PC-3 (cell line): ENCODE measurements around the gene REPS2. TPM values are rescaled to one million over a fixed set of nuclear protein-coding genes. Genes with fewer than 3 reads are reported as not detected.

Source experiments
- ATAC-seq: fragments of 200-7000 bp; cut with Tn5 transposase; 2 replicates; pipeline ENCODE4 v1.9.1; 2020; ENCODE audit warnings: mild to moderate bottlenecking, moderate library complexity
- Bru-seq: library from RNA; stranded (reverse); fragments of 400-500 nt; gene quantifications from one replicate; lab custom pipeline; 2021; lab: Mats Ljungman, UMichigan
- BruChase-seq, 2 experiments: library from RNA; stranded (reverse); fragments of 400-500 nt; gene quantifications; one replicate each; lab custom pipeline; 2021; lab: Mats Ljungman, UMichigan
- BruUV-seq: library from RNA; stranded (reverse); fragments of 400-500 nt; replicated peaks from 2 replicates; lab custom pipeline; 2021; lab: Mats Ljungman, UMichigan
- CTCF ChIA-PET: fragments of 300-600 bp; sonication (Branson Sonifier 250); formaldehyde crosslinking; loops from one replicate; lab custom pipeline; 2022; ENCODE audit warnings: antibody characterized with exemption; lab: Charles Lee
- POLR2A ChIA-PET: fragments of 300-600 bp; sonication (Branson Sonifier 250); formaldehyde crosslinking; loops from one replicate; lab custom pipeline; 2022; ENCODE audit warnings: antibody characterized with exemption; ENCODE audit not compliant: unreplicated experiment; lab: Charles Lee
- DNase-seq: peaks from one replicate; pipeline ENCODE4 v3.0.0-alpha.2; 2015
- H2AFZ ChIP-seq: fragments of 300-600 bp; sonication (generic); 2 replicates; pipeline ENCODE4 v1.6.0; 2016; ENCODE audit warnings: antibody characterized with exemption, low read length
- H3F3A ChIP-seq: fragments of 300-600 bp; sonication (generic); one replicate; pipeline ENCODE4 v1.6.0; 2017; ENCODE audit warnings: antibody characterized with exemption, low read length, control low read depth, mild to moderate bottlenecking; ENCODE audit not compliant: unreplicated experiment
- H3K27ac ChIP-seq: fragments of 300-600 bp; sonication (generic); 2 replicates; pipeline ENCODE4 v1.5.1; 2016; ENCODE audit warnings: mild to moderate bottlenecking, low read length
- H3K27me3 ChIP-seq: fragments of 300-600 bp; sonication (generic); 2 replicates; pipeline ENCODE4 v1.6.1; 2016; ENCODE audit warnings: low read length, mixed read lengths
- H3K36me3 ChIP-seq: fragments of 300-600 bp; sonication (generic); 2 replicates; pipeline ENCODE4 v1.6.1; 2016; ENCODE audit warnings: low read depth, mixed run types, low read length, mixed read lengths
- H3K4me1 ChIP-seq: fragments of 300-600 bp; sonication (generic); 2 replicates; pipeline ENCODE4 v1.5.1; 2016; ENCODE audit warnings: low read length; ENCODE audit not compliant: insufficient read depth
- H3K4me2 ChIP-seq: fragments of 300-600 bp; sonication (generic); 2 replicates; pipeline ENCODE4 v1.6.0; 2016; ENCODE audit warnings: low read length
- H3K4me3 ChIP-seq: fragments of 300-600 bp; sonication (generic); 2 replicates; pipeline ENCODE4 v1.5.1; 2016; ENCODE audit warnings: mild to moderate bottlenecking, low read length, mixed read lengths
- H3K79me2 ChIP-seq: fragments of 300-600 bp; sonication (generic); 2 replicates; pipeline ENCODE4 v1.6.1; 2017; ENCODE audit warnings: low read length, mixed read lengths
- H3K9ac ChIP-seq: fragments of 300-600 bp; sonication (generic); 2 replicates; pipeline ENCODE4 v1.6.0; 2016; ENCODE audit warnings: mild to moderate bottlenecking, low read length
- H3K9me2 ChIP-seq: fragments of 300-600 bp; sonication (generic); replicated peaks from 2 replicates; pipeline ENCODE4 v1.6.1; 2016; ENCODE audit warnings: mixed run types, low read length, mixed read lengths
- H3K9me3 ChIP-seq: fragments of 300-600 bp; sonication (generic); 2 replicates; pipeline ENCODE4 v1.6.1; 2016; ENCODE audit warnings: low read length, mixed read lengths
- H4K20me1 ChIP-seq: fragments of 300-600 bp; sonication (generic); 2 replicates; pipeline ENCODE4 v1.6.1; 2016; ENCODE audit warnings: low read length, mixed read lengths
- EZH2 ChIP-seq: fragments of 300-600 bp; sonication (generic); IDR thresholded peaks from one replicate; pipeline ENCODE4 v1.6.1; 2017; ENCODE audit warnings: antibody characterized with exemption, mild to moderate bottlenecking, low read length; ENCODE audit not compliant: unreplicated experiment
- EZH2phosphoT487 ChIP-seq: fragments of 300-600 bp; sonication (generic); IDR thresholded peaks from 2 replicates; pipeline ENCODE4 v1.6.1; 2018; ENCODE audit warnings: mild to moderate bottlenecking, antibody characterized with exemption, low read length, borderline replicate concordance
- intact Hi-C: fragments of 100-400 bp; cut with micrococcal nuclease; formaldehyde crosslinking; loops from 2 replicates; pipeline ENCODE4 v1.9.0; 2023
- long read RNA-seq: library from polyadenylated mRNA; unstranded; transcript quantifications from one replicate; pipeline ENCODE4 v2.0.0, GENCODE V29; 2021; ENCODE audit not compliant: unreplicated experiment
- total RNA-seq: library from RNA; depleted of rRNA; stranded (reverse); fragments of >200 nt; gene quantifications from 2 replicates; pipeline ENCODE4 v1.2.3, GENCODE V29; 2014; rRNA removed
- TF ChIP-seq, protein P1 (sequence below): fragments of 300-600 bp; sonication (generic); conservative IDR thresholded peaks from 2 replicates; pipeline ENCODE4 v1.5.1; 2017; ENCODE audit warnings: antibody characterized with exemption, low read depth, mild to moderate bottlenecking, low read length

REPS2 gene
- total RNA-seq (2.6 and 6.3 TPM in 2 replicates), Bru-seq, nascent RNA (percentile 60 among the genes with signal in this experiment), BruChase-seq, experiment 1, labeled RNA remaining after a 6-hour chase (percentile 44 among the genes with signal in this experiment), BruChase-seq, experiment 2, labeled RNA remaining after a 2-hour chase (percentile 48 among the genes with signal in this experiment)
- long read RNA-seq, partial matches to known transcripts: 8 of 20 reads
- long read RNA-seq, other reads (novel, unspliced or antisense): 11 of 20 reads

DNA sequence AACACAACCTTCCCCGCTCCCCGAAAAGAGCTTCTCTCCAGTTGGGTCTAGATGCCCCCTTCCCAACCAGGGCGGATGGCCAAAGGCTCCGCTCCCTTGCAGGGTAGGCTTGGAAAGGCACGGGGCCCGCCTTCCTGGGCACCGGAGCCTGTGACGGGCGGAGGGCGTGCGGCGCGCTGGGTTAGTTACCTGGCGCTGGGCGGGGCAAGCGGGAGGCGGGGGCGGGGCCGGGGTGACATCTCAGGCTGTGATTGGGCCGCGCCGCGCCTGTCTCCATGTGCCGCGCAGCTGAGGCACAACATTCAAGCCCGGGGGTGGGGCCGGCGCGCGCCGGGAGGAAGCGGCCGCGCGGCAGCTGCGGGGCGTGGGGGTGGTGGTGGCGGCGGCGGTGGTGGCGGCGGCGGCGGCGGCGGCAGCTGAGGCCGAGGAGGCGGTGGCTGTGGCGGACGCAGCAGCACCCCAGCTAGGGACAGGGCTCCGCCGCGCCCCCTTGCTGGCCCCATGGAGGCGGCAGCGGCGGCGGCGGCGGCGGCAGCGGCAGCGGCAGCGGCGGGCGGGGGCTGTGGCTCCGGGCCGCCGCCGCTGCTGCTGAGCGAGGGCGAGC is at the start of gene REPS2:
Gene REPS2 (plus strand): TSS at position 298 of the 604 bp plus-strand sequence. CDS start 204 bp downstream, at position 502.
- Histone ChIP-seq H3K9me2 (no peaks in the 10 kb centered on the region), H2AFZ (peak within 1 kb of the TSS; percentile 89), H3K4me2 (peak within 1 kb of the TSS; percentile 90), H3F3A (no peaks in the 10 kb centered on the region), H3K27ac (no peak within 1 kb of the TSS), H3K36me3 (no peaks in the 10 kb centered on the region), H3K9me3 (no peaks in the 10 kb centered on the region), H3K27me3 (no peaks in the 10 kb centered on the region), H3K4me1 (peaks cover 19% of the 10 kb centered on the region), H4K20me1 (no peaks in the 10 kb centered on the region), H3K79me2 (no peaks in the 10 kb centered on the region), H3K4me3 (peak within 1 kb of the TSS; percentile 83), H3K9ac (peak within 1 kb of the TSS; percentile 43)
- no peak for TF ChIP-seq EZH2phosphoT487
- TF ChIP-seq EZH2: no peak
- TF ChIP-seq, protein P1, sequence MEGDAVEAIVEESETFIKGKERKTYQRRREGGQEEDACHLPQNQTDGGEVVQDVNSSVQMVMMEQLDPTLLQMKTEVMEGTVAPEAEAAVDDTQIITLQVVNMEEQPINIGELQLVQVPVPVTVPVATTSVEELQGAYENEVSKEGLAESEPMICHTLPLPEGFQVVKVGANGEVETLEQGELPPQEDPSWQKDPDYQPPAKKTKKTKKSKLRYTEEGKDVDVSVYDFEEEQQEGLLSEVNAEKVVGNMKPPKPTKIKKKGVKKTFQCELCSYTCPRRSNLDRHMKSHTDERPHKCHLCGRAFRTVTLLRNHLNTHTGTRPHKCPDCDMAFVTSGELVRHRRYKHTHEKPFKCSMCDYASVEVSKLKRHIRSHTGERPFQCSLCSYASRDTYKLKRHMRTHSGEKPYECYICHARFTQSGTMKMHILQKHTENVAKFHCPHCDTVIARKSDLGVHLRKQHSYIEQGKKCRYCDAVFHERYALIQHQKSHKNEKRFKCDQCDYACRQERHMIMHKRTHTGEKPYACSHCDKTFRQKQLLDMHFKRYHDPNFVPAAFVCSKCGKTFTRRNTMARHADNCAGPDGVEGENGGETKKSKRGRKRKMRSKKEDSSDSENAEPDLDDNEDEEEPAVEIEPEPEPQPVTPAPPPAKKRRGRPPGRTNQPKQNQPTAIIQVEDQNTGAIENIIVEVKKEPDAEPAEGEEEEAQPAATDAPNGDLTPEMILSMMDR: no peak
- BruUV-seq: no TSS peak
- POLR2A ChIA-PET: interaction anchor here (0.6 kb wide), 2 partner anchors 140 to 151 kb away, joined by 3 to 9 read pairs; no protein-coding TSS in a partner anchor
- CTCF ChIA-PET: interaction anchor here (0.8 to 1.0 kb wide), 2 partner anchors 63 to 100 kb away, joined by 3 to 6 read pairs; no protein-coding TSS in a partner anchor
- ATAC-seq (peak; percentile 93), DNase-seq (peak; percentile 82)
- intact Hi-C loops: loop anchor here (5.0 kb wide), 1 partner anchor 64 kb away; no protein-coding TSS in a partner anchor

GRCh38 chrX:16897445-16897844 is 49.0 kb upstream of the REPS2 start:
- Histone ChIP-seq H3K27me3 (no peaks in the 10 kb centered on the region), H3K9me3 (no peaks in the 10 kb centered on the region), H3K4me3 (no peak overlapping the region), H3K9ac (no peak overlapping the region), H3K79me2 (no peaks in the 10 kb centered on the region), H3K36me3 (no peaks in the 10 kb centered on the region), H3K9me2 (no peaks in the 10 kb centered on the region), H3F3A (no peaks in the 10 kb centered on the region), H3K4me1 (no peaks in the 10 kb centered on the region), H4K20me1 (no peaks in the 10 kb centered on the region), H2AFZ (no peak overlapping the region), H3K27ac (no peak overlapping the region), H3K4me2 (no peak overlapping the region)
- DNase-seq: no peak
- POLR2A ChIA-PET: no interaction called here
- CTCF ChIA-PET: no interaction called here
- no peak for ATAC-seq
- BruUV-seq: no TSS peak
- intact Hi-C loops: no loop called here
- no peak for TF ChIP-seq EZH2
- TF ChIP-seq, protein P1: no peak
- TF ChIP-seq EZH2phosphoT487: no peak
